HCT116 (cell line): ENCODE measurements around the gene PLA2G15.

Experiments
- CTCF ChIP-seq, 3 experiments: fragments of 200-600 bp in 1 of 3; sonication (generic) in 1 of 3; IDR thresholded peaks in 2 of 3; conservative IDR thresholded peaks in 1 of 3; 2 replicates each; pipeline ENCODE4 v1.5.1; 2012 to 2017; ENCODE audit warnings: low read depth in 2 of 3, low read length in 2 of 3, antibody characterized with exemption in 1 of 3, borderline replicate concordance in 1 of 3, control low read depth in 1 of 3, mild to moderate bottlenecking in 1 of 3, mixed read lengths in 1 of 3, mixed run types in 1 of 3, moderate library complexity in 1 of 3; ENCODE audit not compliant: insufficient read depth in 1 of 3
- POLR2AphosphoS5 ChIP-seq: IDR thresholded peaks from 2 replicates; pipeline ENCODE4 v1.6.1; 2011; ENCODE audit warnings: mild to moderate bottlenecking, low read depth, low read length, moderate library complexity

- TF ChIP-seq CTCF (IDR thresholded peaks at IDR 0.05 in 2 of 3, conservative IDR thresholded peaks at IDR 0.05 in 1 of 3; ENCODE audit: borderline replicate concordance in 1 of 3, insufficient read depth in 1 of 3, low read depth in 2 of 3, low read length in 2 of 3): no peak
- no peak for TF ChIP-seq POLR2AphosphoS5
Observed at GRCh38 chr16:68306633-68307032, 61.5 kb downstream of the PLA2G15 start.
